Tibial nerve (tissue), 3 donors: Measurements from ENCODE around the gene FGF18.

Experiments used
- CTCF ChIP-seq, 5 experiments: fragments of 200-600 bp in 3 of 5; fragments of 450-650 bp in 2 of 5; sonication (generic) in 3 of 5; IDR thresholded peaks; one replicate each; pipeline ENCODE4 v1.5.1; 2016 to 2019; ENCODE audit warnings: antibody characterized with exemption in 5 of 5, mild to moderate bottlenecking in 3 of 5, moderate library complexity in 2 of 5
- POLR2A ChIP-seq, 2 donors: fragments of 450-650 bp; IDR thresholded peaks; one replicate each; pipeline ENCODE4 v1.6.1; 2017; ENCODE audit warnings: antibody characterized with exemption in 2 of 2, mild to moderate bottlenecking in 2 of 2, moderate library complexity in 2 of 2

- TF ChIP-seq CTCF (IDR thresholded peaks at IDR 0.05): no peak
- no peak for TF ChIP-seq POLR2A (IDR thresholded peaks at IDR 0.05)
These were observed 43.7 kb downstream of the FGF18 start for GRCh38 chr5:171462928-171463861.
